H1 (cell line): ENCODE results near the gene CADPS. TPM values are rescaled to one million over a fixed set of nuclear protein-coding genes. Genes with fewer than 3 reads are reported as not detected.

ENCODE experiments used
- CTCF ChIA-PET: fragments of 300-600 bp; sonication (Branson Sonifier 250); formaldehyde crosslinking; loops from one replicate; lab custom pipeline; 2021; ENCODE audit not compliant: partially characterized antibody; lab: Charles Lee
- POLR2A ChIA-PET: fragments of 300-600 bp; sonication (Branson Sonifier 250); formaldehyde crosslinking; loops from one replicate; lab custom pipeline; 2021; ENCODE audit warnings: inconsistent platforms; ENCODE audit not compliant: partially characterized antibody; lab: Charles Lee
- DNase-seq, 2 experiments: peaks; one replicate each; pipeline versions ENCODE4 v3.0.0 to v3.0.0-alpha.2; 2010 to 2022; ENCODE audit warnings: low spot score in 2 of 2, low read depth in 1 of 2, mixed read lengths in 1 of 2
- FAIRE-seq: peaks from 2 replicates; lab custom pipeline; 2011; peaks lifted over from hg19 to GRCh38; lab: Jason Lieb, UNC
- H2AFZ ChIP-seq: 2 replicates; pipeline ENCODE4 v1.8.1; 2012; ENCODE audit warnings: low read length, inconsistent platforms
- H2AK5ac ChIP-seq: 2 replicates; pipeline ENCODE4 v1.6.1; 2013; ENCODE audit warnings: low read depth, low read length
- H2BK120ac ChIP-seq: replicated peaks from 2 replicates; pipeline ENCODE3; 2013; ENCODE audit warnings: low read depth, low read length, inconsistent platforms
- H2BK12ac ChIP-seq: 2 replicates; pipeline ENCODE4 v1.6.1; 2013; ENCODE audit warnings: low read depth, low read length
- H2BK15ac ChIP-seq: 2 replicates; pipeline ENCODE4 v1.6.1; 2013; ENCODE audit warnings: low read length
- H2BK20ac ChIP-seq: 2 replicates; pipeline ENCODE4 v1.6.1; 2013; ENCODE audit warnings: low read length
- H2BK5ac ChIP-seq: 2 replicates; pipeline ENCODE4 v1.6.1; 2013; ENCODE audit warnings: low read depth, low read length
- H3K14ac ChIP-seq: 2 replicates; pipeline ENCODE4 v1.6.1; 2013; ENCODE audit warnings: inconsistent platforms; ENCODE audit not compliant: insufficient read length
- H3K18ac ChIP-seq: 2 replicates; pipeline ENCODE4 v1.6.1; 2013; ENCODE audit warnings: low read length; ENCODE audit errors: extremely low read depth
- H3K23ac ChIP-seq: 2 replicates; pipeline ENCODE4 v1.6.1; 2013; ENCODE audit warnings: inconsistent platforms; ENCODE audit not compliant: insufficient read length
- H3K23me2 ChIP-seq: 2 replicates; pipeline ENCODE4 v1.6.1; 2013; ENCODE audit warnings: low read depth, low read length
- H3K27ac ChIP-seq: 2 replicates; pipeline ENCODE4 v1.6.1; 2011; ENCODE audit warnings: low read depth, low read length, inconsistent platforms
- H3K27me3 ChIP-seq, 4 experiments: replicated peaks in 1 of 4; 1 replicate in 1 of 4; 2 replicates in 3 of 4; pipeline versions ENCODE4 v1.6.1 to v1.8.1; 2011 to 2013; ENCODE audit warnings: low read length in 3 of 4, mild to moderate bottlenecking in 3 of 4, inconsistent platforms in 2 of 4, mixed read lengths in 2 of 4, moderate library complexity in 1 of 4; ENCODE audit not compliant: control insufficient read depth in 3 of 4, insufficient read depth in 3 of 4; ENCODE audit errors: extremely low read depth in 1 of 4
- H3K36me3 ChIP-seq, 4 experiments: 2 replicates each; pipeline versions ENCODE4 v1.6.1 to v1.8.1; 2011 to 2013; ENCODE audit warnings: mild to moderate bottlenecking in 4 of 4, low read length in 3 of 4, moderate library complexity in 2 of 4, control low read depth in 1 of 4, inconsistent platforms in 1 of 4; ENCODE audit not compliant: insufficient read depth in 4 of 4, control insufficient read depth in 2 of 4
- H3K4ac ChIP-seq: replicated peaks from 2 replicates; pipeline ENCODE3; 2013; ENCODE audit warnings: low read length, low read depth, mixed read lengths, inconsistent platforms; ENCODE audit not compliant: insufficient read length
- H3K4me1 ChIP-seq, 4 experiments: replicated peaks in 1 of 4; 1 replicate in 1 of 4; 2 replicates in 3 of 4; pipeline versions ENCODE4 v1.6.1 to v1.8.1; 2011 to 2013; ENCODE audit warnings: low read length in 3 of 4, inconsistent platforms in 2 of 4, mixed read lengths in 1 of 4; ENCODE audit not compliant: insufficient read depth in 4 of 4, control insufficient read depth in 3 of 4
- H3K4me2 ChIP-seq, 2 experiments: 2 replicates each; pipeline versions ENCODE4 v1.6.1 to v1.8.1; 2011 to 2013; ENCODE audit warnings: low read depth in 2 of 2, low read length in 2 of 2, control low read depth in 1 of 2, inconsistent platforms in 1 of 2, mild to moderate bottlenecking in 1 of 2; ENCODE audit not compliant: insufficient read depth in 1 of 2
- H3K4me3 ChIP-seq, 4 experiments: fragments of 200-600, 300-600 bp in 1 of 4; sonication (generic), shearing (Covaris generic), sonication (Bioruptor Twin) in 1 of 4; 2 replicates each; pipeline versions ENCODE4 v1.5.1 to v1.8.1; 2011 to 2016; ENCODE audit warnings: low read length in 4 of 4, low read depth in 3 of 4, control low read depth in 2 of 4, inconsistent platforms in 2 of 4, mild to moderate bottlenecking in 2 of 4, mixed read lengths in 1 of 4, moderate library complexity in 1 of 4; ENCODE audit not compliant: insufficient read depth in 2 of 4; ENCODE audit errors: extremely low read depth in 1 of 4
- H3K56ac ChIP-seq: replicated peaks from 2 replicates; pipeline ENCODE3; 2013; ENCODE audit warnings: low read depth, mild to moderate bottlenecking, mixed read lengths, low read length, inconsistent platforms; ENCODE audit not compliant: insufficient read length
- H3K79me1 ChIP-seq: 2 replicates; pipeline ENCODE4 v1.6.1; 2013; ENCODE audit warnings: low read depth, low read length, control low read depth
- H3K79me2 ChIP-seq, 2 experiments: 2 replicates each; pipeline versions ENCODE4 v1.6.1 to v1.8.1; 2012 to 2013; ENCODE audit warnings: low read length in 2 of 2, mild to moderate bottlenecking in 2 of 2, inconsistent platforms in 1 of 2; ENCODE audit not compliant: insufficient read depth in 2 of 2, control insufficient read depth in 1 of 2
- H3K9ac ChIP-seq, 4 experiments: replicated peaks in 1 of 4; 1 replicate in 1 of 4; 2 replicates in 3 of 4; pipeline versions ENCODE4 v1.6.1 to v1.8.1; 2011 to 2013; ENCODE audit warnings: low read depth in 3 of 4, low read length in 3 of 4, control low read depth in 2 of 4, mild to moderate bottlenecking in 2 of 4, moderate library complexity in 2 of 4, inconsistent platforms in 1 of 4; ENCODE audit errors: extremely low read depth in 1 of 4
- H3K9me3 ChIP-seq, 2 experiments: 2 replicates each; pipeline versions ENCODE4 v1.6.1 to v1.8.1; 2012 to 2013; ENCODE audit warnings: mild to moderate bottlenecking in 2 of 2, moderate library complexity in 2 of 2, control low read depth in 1 of 2, inconsistent platforms in 1 of 2, low read depth in 1 of 2, low read length in 1 of 2, mixed read lengths in 1 of 2; ENCODE audit not compliant: insufficient read depth in 2 of 2
- H4K20me1 ChIP-seq, 2 experiments: replicated peaks in 1 of 2; 2 replicates each; pipeline versions ENCODE3 to v1.8.1; 2011 to 2013; ENCODE audit warnings: inconsistent platforms in 2 of 2, low read length in 2 of 2, mild to moderate bottlenecking in 1 of 2; ENCODE audit not compliant: insufficient read depth in 2 of 2, control insufficient read depth in 1 of 2
- H4K5ac ChIP-seq: 2 replicates; pipeline ENCODE4 v1.6.1; 2013; ENCODE audit warnings: low read length, low read depth, mixed read lengths, inconsistent platforms; ENCODE audit not compliant: insufficient read length
- H4K8ac ChIP-seq: 2 replicates; pipeline ENCODE4 v1.8.0; 2013; ENCODE audit warnings: mild to moderate bottlenecking, moderate library complexity, low read length, inconsistent platforms; ENCODE audit not compliant: insufficient read depth; ENCODE audit errors: extremely low read depth
- H4K91ac ChIP-seq: replicated peaks from 2 replicates; pipeline ENCODE3; 2013; ENCODE audit warnings: low read length, mixed read lengths, inconsistent platforms; ENCODE audit not compliant: insufficient read length
- BACH1 ChIP-seq: IDR thresholded peaks from 2 replicates; pipeline ENCODE4 v1.6.1; 2012; ENCODE audit warnings: low read length, improper control_type of control experiment
- CTBP2 ChIP-seq: IDR thresholded peaks from 2 replicates; pipeline ENCODE4 v1.7.0; 2011; ENCODE audit warnings: borderline replicate concordance, mild to moderate bottlenecking, moderate library complexity, mixed read lengths, low read length; ENCODE audit not compliant: insufficient read depth, insufficient read length
- E2F6 ChIP-seq: IDR thresholded peaks from 2 replicates; pipeline ENCODE4 v1.6.1; 2012; ENCODE audit warnings: inconsistent platforms
- GABPA ChIP-seq: IDR thresholded peaks from 2 replicates; pipeline ENCODE4 v1.6.1; 2011; ENCODE audit warnings: mild to moderate bottlenecking, low read length, moderate library complexity, borderline replicate concordance; ENCODE audit not compliant: insufficient read depth
- GTF2F1 ChIP-seq: IDR thresholded peaks from 2 replicates; pipeline ENCODE4 v1.6.1; 2012; ENCODE audit warnings: low read depth, low read length, improper control_type of control experiment, borderline replicate concordance
- MAFK ChIP-seq: IDR thresholded peaks from 2 replicates; pipeline ENCODE4 v1.6.1; 2012; ENCODE audit warnings: low read depth, mild to moderate bottlenecking, improper control_type of control experiment, low read length
- MAX ChIP-seq: IDR thresholded peaks from 2 replicates; pipeline ENCODE4 v1.6.1; 2012; ENCODE audit warnings: inconsistent platforms
- POLR2A ChIP-seq, 2 experiments: IDR thresholded peaks; 1 replicate in 1 of 2; 2 replicates in 1 of 2; pipeline ENCODE4 v1.6.1; 2011; ENCODE audit warnings: low read depth in 2 of 2, low read length in 2 of 2, mild to moderate bottlenecking in 2 of 2; ENCODE audit errors: control extremely low read depth in 1 of 2
- POLR2AphosphoS5 ChIP-seq: IDR thresholded peaks from 2 replicates; pipeline ENCODE4 v1.6.1; 2011; ENCODE audit warnings: low read depth, low read length
- SP4 ChIP-seq: IDR thresholded peaks from 2 replicates; pipeline ENCODE4 v1.6.1; 2012; ENCODE audit warnings: low read length, inconsistent platforms
- TAF7 ChIP-seq: optimal IDR thresholded peaks from 2 replicates; pipeline ENCODE3; 2011; ENCODE audit warnings: low read depth, mild to moderate bottlenecking, inconsistent platforms, low read length, moderate library complexity, borderline replicate concordance
- TBP ChIP-seq: IDR thresholded peaks from 2 replicates; pipeline ENCODE4 v1.6.1; 2011; ENCODE audit warnings: low read depth, low read length, improper control_type of control experiment
- USF2 ChIP-seq: IDR thresholded peaks from 2 replicates; pipeline ENCODE4 v1.6.1; 2011; ENCODE audit warnings: low read length, improper control_type of control experiment
- WGBS, 2 experiments: shearing (Covaris generic) in 1 of 2; methylation state at CpG; one replicate each; pipeline versions ENCODE4 v1.1.6 to v1.1.7; 2013 to 2015; ENCODE audit warnings: low lambda C conversion rate in 2 of 2, mixed read lengths in 2 of 2, inconsistent platforms in 1 of 2, low coverage in 1 of 2, missing lambda C conversion rate in 1 of 2; ENCODE audit not compliant: insufficient replicate concordance in 2 of 2, insufficient coverage in 1 of 2, insufficient read length in 1 of 2; ENCODE audit errors: extremely low coverage in 1 of 2, missing lambda C conversion rate in 1 of 2; 5-methylcytosine and 5-hydroxymethylcytosine counted together
- polyA plus RNA-seq, 7 experiments: library from polyadenylated mRNA; depleted of rRNA in 3 of 7; stranded (reverse) in 5 of 7; unstranded in 2 of 7; fragments of >200 nt in 5 of 7; fragments of 200-250 nt in 2 of 7; gene quantifications; 1 replicate in 5 of 7; 2 replicates in 1 of 7; 4 replicates in 1 of 7; pipeline versions ENCODE4 v1.2.1 to v1.2.3, GENCODE V29; 2011 to 2013; ENCODE audit warnings: missing spikeins in 2 of 7, mixed read lengths in 2 of 7
- total RNA-seq: library from RNA; stranded (reverse); fragmentation: NEBNext Ultra II Directional; extraction: Animal tissue kit (Norgen Biotek cat#: 25700); gene quantifications from 2 replicates; pipeline ENCODE4 v1.2.1, GENCODE V29; 2021

Gene CADPS
- total and polyA plus RNA-seq, 2 of the 8 experiments (the other 6 are each of a cell fraction or from before 2014, with no cell fraction given) = 7.1 to 10.2 TPM

GRCh38 chr3:62625268-62625667, 249.9 kb downstream of the CADPS start:
- H2AFZ ChIP-seq = no peak overlapping the region
- H3K79me2 ChIP-seq = no peaks in the 10 kb centered on the region
- DNase-seq (no peak), FAIRE-seq (no peak)
- H3K27ac ChIP-seq = no peak overlapping the region
- no peaks in the 10 kb centered on the region for H3K9me3 ChIP-seq
- H4K5ac ChIP-seq = no peak overlapping the region
- H3K4ac ChIP-seq = no peak overlapping the region
- H3K23me2 ChIP-seq = no peaks in the 10 kb centered on the region; the same call in 1 of the 2 replicates
- no peak overlapping the region for H3K56ac ChIP-seq
- H4K20me1 ChIP-seq = no peaks in the 10 kb centered on the region
- H3K4me3 ChIP-seq = no peak overlapping the region
- H2AK5ac ChIP-seq = no peak overlapping the region
- no peaks in the 10 kb centered on the region for H3K27me3 ChIP-seq
- no peaks in the 10 kb centered on the region for H3K4me1 ChIP-seq
- H2BK5ac ChIP-seq = no peak overlapping the region
- H3K14ac ChIP-seq = no peak overlapping the region
- H3K9ac ChIP-seq = no peak overlapping the region
- H4K91ac ChIP-seq = no peak overlapping the region
- H3K18ac ChIP-seq = no peak overlapping the region
- no peaks in the 10 kb centered on the region for H3K79me1 ChIP-seq
- H3K4me2 ChIP-seq = no peak overlapping the region
- no peak overlapping the region for H2BK20ac ChIP-seq
- no peak overlapping the region for H2BK12ac ChIP-seq
- H3K23ac ChIP-seq = no peak overlapping the region
- ChIA-PET POLR2A (no interaction called here), CTCF (interaction anchor here (0.8 to 1.7 kb wide), 6 partner anchors 11 to 624 kb away, joined by 3 to 13 read pairs (median 5); no protein-coding TSS in a partner anchor)
- no peaks in the 10 kb centered on the region for H3K36me3 ChIP-seq
- no peak overlapping the region for H2BK120ac ChIP-seq
- H4K8ac ChIP-seq = no peak overlapping the region
- no peak overlapping the region for H2BK15ac ChIP-seq
- 71% methylated on average over 6 of the region's 6 CpGs; no CpG with 5 or more reads in 1 of the 2 experiments for WGBS, 2 experiments
- TF ChIP-seq POLR2AphosphoS5 (no peak), SP4 (no peak), MAFK (no peak), TBP (no peak), MAX (no peak), POLR2A (IDR thresholded peaks at IDR 0.05; ENCODE audit: control extremely low read depth in 1 of 2, low read depth in 2 of 2, low read length in 2 of 2) (no peak), GABPA (no peak), CTBP2 (no peak), USF2 (no peak), BACH1 (no peak), GTF2F1 (no peak), E2F6 (no peak), TAF7 (no peak)
